ENCODE data around the gene PCOLCE2. TPM values are rescaled to one million over a fixed set of nuclear protein-coding genes. Genes with fewer than 3 reads are reported as not detected.

Gene PCOLCE2
- total RNA-seq, 4 donors from 2014 or later, result 3.2 to 13.3 (median 6.7) TPM

DNA sequence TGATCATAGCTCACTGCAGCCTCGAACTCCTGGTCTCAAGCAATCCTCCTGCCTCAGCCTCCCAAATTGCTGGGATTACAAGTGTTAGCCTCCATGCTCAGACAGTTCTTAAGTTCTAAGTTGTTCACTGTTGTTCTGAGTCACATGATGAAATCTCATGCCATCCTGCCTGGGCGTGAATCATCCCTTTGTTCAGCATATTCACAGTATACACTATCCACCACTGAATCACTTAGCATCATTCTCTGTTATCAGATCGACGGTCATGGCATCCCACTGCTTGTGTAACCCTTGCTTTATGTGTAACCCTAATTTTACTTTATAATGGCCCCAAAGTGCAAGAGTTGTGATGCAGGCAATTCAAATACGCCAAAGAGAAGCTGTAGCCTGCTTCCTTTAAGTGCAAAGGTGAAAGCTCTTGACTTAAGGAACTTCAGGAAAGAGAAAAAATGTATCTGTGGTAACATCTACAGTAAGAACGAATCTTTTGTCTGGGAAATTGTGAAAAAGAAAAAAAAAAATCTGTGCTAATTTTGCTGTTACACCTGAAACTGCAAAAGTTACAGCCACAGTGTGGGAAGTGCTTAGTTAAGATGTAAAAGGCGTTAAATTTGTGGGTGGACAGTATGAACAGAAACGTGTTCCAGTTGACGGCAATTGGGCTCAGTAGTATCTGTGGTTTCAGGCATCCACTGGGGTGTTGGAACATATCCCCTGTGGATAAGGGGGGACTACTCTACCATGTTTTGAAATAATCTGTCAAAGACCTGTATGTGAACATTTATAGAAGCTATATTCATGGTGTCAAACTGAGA is 80.6 kb downstream of the PCOLCE2 start:
- Histone ChIP-seq H3K36me3 (peaks cover 6% of the 10 kb centered on the region), H3K27me3 (no peaks in the 10 kb centered on the region), H3K4me3 (no peak overlapping the region), H3K27ac (no peak overlapping the region), H3K9me3 (no peaks in the 10 kb centered on the region), H3K4me1 (no peaks in the 10 kb centered on the region)
- DNase-seq (ENCODE audit: low spot score in 2 of 2), result no peak
- 77% methylated on average over 9 of the region's 9 CpGs for WGBS
- TF ChIP-seq, protein P1, sequence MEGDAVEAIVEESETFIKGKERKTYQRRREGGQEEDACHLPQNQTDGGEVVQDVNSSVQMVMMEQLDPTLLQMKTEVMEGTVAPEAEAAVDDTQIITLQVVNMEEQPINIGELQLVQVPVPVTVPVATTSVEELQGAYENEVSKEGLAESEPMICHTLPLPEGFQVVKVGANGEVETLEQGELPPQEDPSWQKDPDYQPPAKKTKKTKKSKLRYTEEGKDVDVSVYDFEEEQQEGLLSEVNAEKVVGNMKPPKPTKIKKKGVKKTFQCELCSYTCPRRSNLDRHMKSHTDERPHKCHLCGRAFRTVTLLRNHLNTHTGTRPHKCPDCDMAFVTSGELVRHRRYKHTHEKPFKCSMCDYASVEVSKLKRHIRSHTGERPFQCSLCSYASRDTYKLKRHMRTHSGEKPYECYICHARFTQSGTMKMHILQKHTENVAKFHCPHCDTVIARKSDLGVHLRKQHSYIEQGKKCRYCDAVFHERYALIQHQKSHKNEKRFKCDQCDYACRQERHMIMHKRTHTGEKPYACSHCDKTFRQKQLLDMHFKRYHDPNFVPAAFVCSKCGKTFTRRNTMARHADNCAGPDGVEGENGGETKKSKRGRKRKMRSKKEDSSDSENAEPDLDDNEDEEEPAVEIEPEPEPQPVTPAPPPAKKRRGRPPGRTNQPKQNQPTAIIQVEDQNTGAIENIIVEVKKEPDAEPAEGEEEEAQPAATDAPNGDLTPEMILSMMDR (IDR thresholded peaks at IDR 0.05), result no peak
- TF ChIP-seq POLR2A (IDR thresholded peaks at IDR 0.05), result no peak
- no peak for TF ChIP-seq EP300 (IDR thresholded peaks at IDR 0.05)
- no peak for TF ChIP-seq POLR2AphosphoS5 (IDR thresholded peaks at IDR 0.05)

DNA sequence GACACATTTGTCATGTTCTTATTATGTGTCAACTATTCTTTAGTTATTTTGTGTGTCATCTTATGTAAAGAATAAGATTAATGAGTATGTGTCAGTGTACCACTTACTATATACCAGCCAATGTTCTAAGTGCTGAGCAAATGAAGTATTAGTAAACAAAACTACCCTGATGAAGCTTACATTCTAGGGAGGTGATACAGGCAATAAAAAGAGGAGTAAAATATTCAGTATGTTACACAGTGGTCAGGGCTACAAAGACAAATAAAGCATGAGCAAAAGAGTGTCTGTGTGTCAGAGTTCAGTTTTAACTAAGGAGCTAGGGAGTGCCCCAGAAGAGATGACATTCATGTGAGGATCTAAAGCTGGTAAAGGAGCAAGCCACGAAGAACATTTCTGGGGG is 86.0 kb downstream of the PCOLCE2 start:
- peaks cover 6% of the 10 kb centered on the region for H3K36me3 ChIP-seq
- no peaks in the 10 kb centered on the region for H3K4me1 ChIP-seq
- H3K4me3 ChIP-seq, result no peak overlapping the region
- no peaks in the 10 kb centered on the region for H3K27me3 ChIP-seq
- no peak overlapping the region for H3K27ac ChIP-seq
- TF ChIP-seq EP300 (IDR thresholded peaks at IDR 0.05) (no peak), POLR2A (IDR thresholded peaks at IDR 0.05) (no peak), POLR2AphosphoS5 (IDR thresholded peaks at IDR 0.05) (no peak)
- TF ChIP-seq, protein P1 (IDR thresholded peaks at IDR 0.05), result no peak
- no peaks in the 10 kb centered on the region for H3K9me3 ChIP-seq
- DNase-seq (ENCODE audit: low spot score in 2 of 2), result no peak
- WGBS, result 71% methylated on average over 1 of the region's 1 CpG

- H3K27ac ChIP-seq, result no peak overlapping the region
- H3K27me3 ChIP-seq, result no peaks in the 10 kb centered on the region
- WGBS, result 87% methylated on average over 2 of the region's 2 CpGs
- peaks cover 6% of the 10 kb centered on the region for H3K36me3 ChIP-seq
- H3K9me3 ChIP-seq, result no peaks in the 10 kb centered on the region
- H3K4me1 ChIP-seq, result no peaks in the 10 kb centered on the region
- no peak overlapping the region for H3K4me3 ChIP-seq
- no peak for TF ChIP-seq EP300 (IDR thresholded peaks at IDR 0.05)
- no peak for TF ChIP-seq POLR2A (IDR thresholded peaks at IDR 0.05)
- TF ChIP-seq, protein P1 (IDR thresholded peaks at IDR 0.05), result no peak
- TF ChIP-seq POLR2AphosphoS5 (IDR thresholded peaks at IDR 0.05), result no peak
- no peak for DNase-seq (ENCODE audit: low spot score in 2 of 2)
These were observed 87.1 kb downstream of the PCOLCE2 start for GRCh38 chr3:142801746-142802145.

DNA sequence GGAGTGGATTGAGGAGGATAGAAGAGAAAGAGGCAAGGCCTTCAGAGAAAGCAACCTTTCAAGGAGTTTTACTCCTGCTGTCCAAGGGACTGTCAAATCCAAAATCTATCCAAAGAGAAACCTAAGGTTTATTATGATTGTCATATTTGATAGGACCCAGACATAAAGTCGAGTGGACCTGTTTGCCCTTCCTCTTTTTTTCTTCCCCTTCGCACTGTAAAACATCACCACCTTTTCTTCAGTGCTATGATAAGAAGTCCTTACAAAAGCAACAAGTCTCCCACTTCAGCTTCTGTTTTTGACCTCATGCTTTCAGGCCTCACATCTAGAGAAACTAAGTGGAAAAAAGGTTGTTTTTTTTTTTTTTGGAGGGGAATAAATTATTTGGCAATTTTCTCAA is 92.1 kb downstream of the PCOLCE2 start:
- WGBS, result 73% methylated on average over 2 of the region's 2 CpGs
- H3K9me3 ChIP-seq, result no peaks in the 10 kb centered on the region
- no peaks in the 10 kb centered on the region for H3K4me1 ChIP-seq
- no peak overlapping the region for H3K4me3 ChIP-seq
- no peaks in the 10 kb centered on the region for H3K36me3 ChIP-seq
- H3K27ac ChIP-seq, result no peak overlapping the region
- H3K27me3 ChIP-seq, result no peaks in the 10 kb centered on the region
- TF ChIP-seq, protein P1 (IDR thresholded peaks at IDR 0.05), result no peak
- TF ChIP-seq EP300 (IDR thresholded peaks at IDR 0.05) (no peak), POLR2A (IDR thresholded peaks at IDR 0.05) (no peak), POLR2AphosphoS5 (IDR thresholded peaks at IDR 0.05) (no peak)
- no peak for DNase-seq (ENCODE audit: low spot score in 2 of 2)

- TF ChIP-seq, protein P1 (IDR thresholded peaks at IDR 0.05), result no peak
- TF ChIP-seq EP300 (IDR thresholded peaks at IDR 0.05) (no peak), POLR2AphosphoS5 (IDR thresholded peaks at IDR 0.05) (no peak), POLR2A (IDR thresholded peaks at IDR 0.05) (no peak)
- Histone ChIP-seq H3K36me3 (no peaks in the 10 kb centered on the region), H3K27me3 (no peaks in the 10 kb centered on the region), H3K9me3 (no peaks in the 10 kb centered on the region), H3K27ac (no peak overlapping the region), H3K4me1 (no peaks in the 10 kb centered on the region), H3K4me3 (no peak overlapping the region)
- WGBS, result 97% methylated on average over 1 of the region's 1 CpG
- DNase-seq (ENCODE audit: low spot score in 2 of 2), result no peak
These were observed 93.6 kb downstream of the PCOLCE2 start for GRCh38 chr3:142795332-142795731.

All from suprapubic skin (tissue), 4 donors.